DMS114 treated with DMSO at 0.1 percent for 48 hours (cell line): ENCODE data around the gene LSM10.
A peak's percentile ranks its signal among the peaks of the same experiment; 100 is the strongest.

ENCODE experiments used
- DNase-seq: peaks from one replicate; lab custom pipeline; 2025; ENCODE audit not compliant: unreplicated experiment; lab: John Stamatoyannopoulos, UW

The LSM10 gene

DNA sequence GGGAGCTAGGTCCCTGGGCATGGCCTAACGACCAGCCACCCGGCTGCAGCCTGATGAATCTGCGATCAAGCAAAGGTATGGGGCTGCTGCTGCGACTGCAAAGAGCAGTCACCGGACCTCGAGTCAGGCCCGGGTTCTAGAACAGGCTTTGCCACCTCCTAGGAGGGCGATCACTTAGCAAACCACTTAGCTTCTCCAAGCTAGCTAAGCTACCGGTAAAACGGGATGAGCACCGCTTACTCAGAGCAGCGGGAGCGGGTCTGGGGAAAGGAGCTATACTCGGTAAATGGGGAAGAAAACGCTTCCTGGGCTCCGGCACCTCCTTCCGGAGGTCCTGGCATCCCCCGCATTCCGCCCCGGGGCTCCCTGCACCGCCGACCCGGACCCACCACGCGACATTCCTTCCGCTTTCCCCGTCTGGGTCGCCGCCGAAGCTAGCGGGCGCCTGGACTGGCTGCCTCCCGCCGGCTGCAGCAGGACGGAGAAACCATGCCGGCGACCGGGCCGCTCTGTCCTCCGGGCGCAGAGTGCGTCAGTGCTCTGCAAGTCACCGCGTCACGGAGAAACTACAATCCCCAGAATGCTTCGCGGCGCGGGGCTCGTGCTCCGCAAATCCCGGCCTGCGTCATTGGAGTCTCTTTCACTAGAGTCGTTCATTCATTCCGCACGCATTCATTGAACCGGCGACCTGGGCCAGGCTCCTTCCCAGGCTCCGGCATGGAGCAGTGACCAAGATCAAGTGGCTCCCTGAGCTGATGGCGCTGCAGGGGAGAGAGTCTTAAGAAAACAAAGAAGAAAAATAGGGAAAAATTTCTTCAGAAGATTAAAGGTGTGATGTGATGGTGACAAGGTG, at the start of gene LSM10:
LSM10 (minus strand) TSS at position 531 of the 853 bp plus-strand sequence. CDS start 3,779 bp downstream, outside the sequence.
- peak; percentile 92 for DNase-seq

DNA sequence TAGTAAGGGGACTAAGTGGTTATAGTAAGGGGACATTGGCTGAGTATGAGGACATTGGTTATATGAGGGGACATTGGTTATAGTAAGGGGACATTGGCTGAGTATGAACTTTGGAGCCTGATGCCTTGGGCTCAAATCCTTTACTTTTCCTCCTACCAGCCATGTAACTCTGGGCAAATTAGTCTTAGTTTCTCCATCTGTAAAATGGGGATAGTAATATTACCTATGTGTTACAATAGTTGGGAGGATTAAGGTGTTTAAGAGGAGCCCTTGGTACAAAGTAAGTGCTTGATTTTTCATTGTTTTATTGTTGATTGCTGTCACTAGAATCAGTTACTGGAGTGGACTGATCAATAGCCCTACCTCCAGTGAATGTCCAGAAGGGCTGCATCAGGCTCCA, 49.7 kb upstream of the LSM10 start:
- no peak for DNase-seq

DNA sequence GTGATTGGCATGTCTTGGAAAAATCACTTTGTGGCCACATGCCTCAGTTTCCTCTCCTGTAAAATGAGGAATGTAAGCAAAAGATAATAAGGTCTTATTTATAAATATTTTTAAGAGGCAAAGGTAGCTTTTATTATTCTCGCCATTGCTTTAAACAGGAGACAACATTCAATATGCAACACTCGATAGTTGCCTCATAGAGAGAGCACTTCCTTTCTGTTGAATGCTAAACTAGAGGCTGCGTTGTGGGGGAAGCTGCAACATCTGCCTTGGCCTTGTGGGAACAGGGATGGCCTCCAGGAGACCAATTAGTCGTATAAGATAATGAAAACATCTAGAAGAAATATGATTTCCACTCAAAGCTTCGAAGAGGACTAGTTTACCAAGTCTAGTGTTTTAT, 49.0 kb upstream of the LSM10 start:
- no peak for DNase-seq

DNA sequence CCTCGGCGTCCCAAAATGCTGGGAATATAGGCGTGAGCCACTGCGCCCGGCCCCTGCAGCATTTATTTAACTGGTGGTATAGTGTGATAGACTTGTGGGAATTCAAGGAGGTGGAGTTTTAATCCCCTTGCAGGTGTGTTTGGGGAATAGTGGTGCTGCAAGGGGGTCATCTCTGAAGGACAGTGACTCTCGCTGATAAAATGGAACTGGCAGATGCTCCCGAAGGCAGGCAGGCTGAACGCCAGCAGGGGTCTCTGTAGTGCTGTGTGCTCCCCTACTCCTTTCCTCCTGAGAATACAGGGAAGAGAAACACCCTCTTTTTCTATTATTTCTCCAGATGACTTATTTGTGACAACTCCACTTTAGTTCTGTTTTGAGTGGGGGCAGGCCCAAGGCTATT, 48.6 kb upstream of the LSM10 start:
- peak; percentile 16 for DNase-seq

DNA sequence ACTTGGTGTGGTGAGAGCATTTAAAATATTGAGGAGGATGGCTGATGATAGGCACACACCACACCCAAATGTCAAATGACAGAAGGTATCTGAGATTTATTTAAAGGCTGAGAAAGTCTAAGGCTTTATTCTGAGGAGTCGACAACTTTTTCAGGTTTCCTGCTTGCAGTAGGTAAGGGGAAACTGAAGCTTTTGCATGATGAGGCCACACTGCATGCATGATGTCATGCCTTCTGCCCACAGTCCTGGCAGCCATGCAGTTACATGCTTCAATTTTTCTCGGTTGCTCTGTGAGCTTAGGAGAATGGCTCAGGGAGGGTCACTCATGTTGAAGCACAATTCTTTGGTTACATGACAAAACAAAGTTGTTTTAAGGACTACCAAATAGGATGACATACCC, 45.6 kb upstream of the LSM10 start:
- no peak for DNase-seq

DNA sequence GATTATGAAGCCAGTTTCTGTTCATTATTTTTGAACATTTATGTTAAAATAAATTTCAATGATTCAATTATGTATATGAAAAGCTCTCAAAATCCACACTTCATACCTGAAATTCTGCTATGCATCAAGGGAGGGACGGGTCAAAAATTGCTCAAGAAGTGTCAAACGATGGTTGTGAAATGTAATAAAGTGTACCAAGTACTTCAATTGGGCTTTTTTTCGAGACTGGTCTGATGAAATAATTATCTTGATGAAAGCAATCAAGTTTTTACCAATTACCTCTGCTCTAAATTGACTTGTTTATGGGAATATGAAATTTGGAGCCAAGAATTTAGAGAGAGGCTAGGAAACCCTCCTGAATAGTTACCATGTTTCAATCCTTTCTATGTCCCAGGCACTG, 44.6 kb upstream of the LSM10 start:
- DNase-seq = no peak

DNA sequence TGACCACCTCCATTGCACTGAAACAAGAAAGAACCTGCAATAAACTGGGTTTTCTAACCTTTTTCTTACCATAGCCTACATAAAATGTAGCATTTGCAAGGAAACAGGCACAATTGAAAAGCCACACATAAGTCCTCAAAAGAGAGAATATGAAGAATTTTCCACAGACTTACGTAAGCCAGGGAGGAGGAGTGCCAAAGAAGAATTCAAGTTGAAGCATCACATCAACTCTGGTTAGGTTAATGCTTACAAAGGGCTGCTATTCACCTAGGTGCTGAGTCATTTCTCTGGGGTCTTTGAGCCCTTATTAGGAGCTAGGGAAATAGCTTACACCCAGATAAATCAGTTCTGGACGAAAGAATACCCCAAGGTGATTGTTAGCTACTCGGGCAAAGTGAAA, 42.9 kb upstream of the LSM10 start:
- DNase-seq = no peak

DNA sequence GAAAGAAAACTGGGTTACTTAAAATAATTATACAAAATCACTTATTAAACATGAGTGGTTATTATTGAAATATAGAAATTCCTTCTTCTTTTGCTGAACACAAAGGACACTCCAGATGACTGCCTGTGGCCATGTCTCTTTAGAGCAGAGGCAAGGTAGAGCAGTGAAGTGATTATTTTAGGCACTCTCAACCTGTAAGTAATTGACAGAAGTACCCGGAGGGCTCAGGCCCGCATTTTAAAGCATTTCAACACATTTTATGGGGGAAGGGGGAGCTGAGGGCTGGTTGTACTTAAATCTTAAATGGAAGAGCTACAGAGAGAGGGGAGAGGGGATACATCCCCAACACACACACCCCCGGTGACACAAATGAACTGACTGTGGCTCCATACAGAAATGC, 42.3 kb upstream of the LSM10 start:
- no peak for DNase-seq

DNA sequence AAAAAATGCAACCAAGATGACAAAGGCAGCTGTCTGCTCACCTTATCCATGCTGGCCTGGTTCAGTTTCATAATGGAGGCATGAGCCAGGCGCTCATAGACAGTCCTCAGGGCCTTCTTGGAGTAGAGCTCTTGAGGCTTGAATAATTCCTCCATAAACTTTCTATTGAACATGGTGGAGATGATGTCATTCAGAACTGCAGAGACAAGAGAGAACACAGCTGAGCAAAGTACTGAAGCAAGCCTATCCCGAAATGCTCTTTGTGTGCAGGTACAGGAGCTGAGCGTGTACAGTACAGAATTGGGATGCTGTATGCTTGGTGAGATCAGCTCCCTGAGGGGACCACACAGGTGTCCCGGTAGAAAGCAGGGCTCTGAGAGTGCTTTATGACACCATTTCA, 41.0 kb upstream of the LSM10 start:
- no peak for DNase-seq

DNA sequence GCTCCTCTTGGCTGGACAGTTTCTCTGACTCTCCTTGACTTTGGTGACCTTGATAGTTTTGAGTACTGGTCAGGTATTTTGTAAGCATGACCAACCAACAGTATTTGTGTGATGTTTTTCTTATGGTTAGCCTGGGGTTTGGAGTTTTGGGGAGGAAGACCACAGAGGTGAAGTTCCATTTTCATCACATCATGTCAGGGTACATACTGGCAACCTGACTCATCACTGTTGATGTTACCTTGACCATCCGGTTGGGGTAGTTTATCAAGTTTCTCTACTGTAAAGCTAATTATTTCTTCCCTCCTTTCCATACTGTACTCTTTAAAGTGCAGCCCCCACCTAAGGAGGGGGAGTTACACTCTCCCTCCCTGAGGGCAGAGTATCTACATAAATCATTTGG, 39.1 kb upstream of the LSM10 start:
- DNase-seq = no peak

DNA sequence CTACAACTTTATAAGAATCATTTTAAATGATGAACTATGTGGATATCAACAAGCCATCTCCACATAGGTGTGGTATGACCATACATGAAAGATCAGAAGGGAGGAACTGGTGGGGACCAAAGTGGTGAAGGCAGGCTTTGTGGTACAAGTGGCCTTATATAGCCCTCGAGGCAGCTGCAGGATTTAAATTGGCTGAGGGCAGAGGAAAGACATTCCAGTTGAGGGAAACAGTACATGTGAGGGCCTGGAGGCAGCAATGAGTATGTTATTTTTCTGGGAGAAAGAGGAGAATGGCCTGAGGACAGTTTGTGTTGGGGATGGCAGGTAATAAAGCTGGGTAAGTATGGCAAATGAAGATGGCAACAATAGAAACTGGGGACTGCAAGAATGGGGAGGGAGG, 35.4 kb upstream of the LSM10 start:
- no peak for DNase-seq

DNA sequence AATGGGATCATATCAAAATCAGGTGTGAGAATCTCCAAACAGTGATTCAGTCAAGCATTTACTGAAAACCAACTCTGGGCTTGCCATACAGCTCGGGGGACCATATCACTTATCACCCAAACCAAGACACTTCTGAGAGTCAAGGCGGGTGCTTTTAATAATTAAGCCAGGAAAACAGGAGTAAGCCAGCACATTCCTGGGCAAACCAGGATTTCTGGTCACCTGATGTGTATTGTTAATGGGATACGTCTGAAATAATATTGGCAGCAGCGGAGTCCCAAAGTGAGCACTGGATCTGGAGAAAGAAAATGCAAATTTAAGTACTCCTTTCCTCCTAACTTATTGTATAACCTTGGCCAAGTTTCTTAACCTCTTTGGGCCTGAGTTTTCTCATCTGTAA, 34.9 kb upstream of the LSM10 start:
- DNase-seq = no peak

DNA sequence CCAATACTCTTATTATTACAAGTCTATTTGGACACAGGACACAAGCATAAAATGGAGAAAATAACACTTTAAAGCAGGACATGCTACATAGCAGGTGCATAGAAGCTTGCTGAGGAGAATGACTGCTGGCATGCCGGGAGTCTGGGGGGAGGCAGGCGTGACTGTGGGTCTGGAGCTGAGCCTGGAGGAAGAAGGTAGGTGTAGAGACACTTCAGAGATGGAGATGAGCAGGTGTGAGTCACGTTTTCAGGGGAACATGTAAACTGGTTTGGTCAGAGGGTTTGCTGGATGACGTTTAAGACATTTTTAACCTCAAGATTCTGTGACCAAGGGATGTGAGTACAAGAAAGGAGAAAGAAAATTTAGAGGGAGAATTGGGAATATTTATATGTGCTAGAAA, 28.1 kb upstream of the LSM10 start:
- no peak for DNase-seq

DNA sequence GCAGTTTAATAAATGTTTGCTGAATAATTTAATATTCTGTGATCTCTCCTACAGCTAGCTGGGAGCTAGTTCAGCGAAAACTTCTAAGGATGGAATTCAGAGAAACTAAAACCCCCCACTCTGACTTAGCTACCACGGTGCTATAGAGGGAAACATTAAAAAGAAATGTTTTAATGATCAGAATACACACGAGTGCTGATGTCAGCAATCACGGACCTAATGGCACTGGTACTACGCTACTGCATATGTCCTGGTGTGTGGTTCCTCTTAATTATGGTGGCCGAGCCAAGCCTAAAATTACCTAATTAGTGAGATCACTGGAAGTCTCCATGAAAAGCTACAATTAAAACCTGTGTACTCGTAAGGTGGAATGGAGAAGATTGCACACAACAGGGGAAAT, 23.9 kb upstream of the LSM10 start:
- no peak for DNase-seq

DNA sequence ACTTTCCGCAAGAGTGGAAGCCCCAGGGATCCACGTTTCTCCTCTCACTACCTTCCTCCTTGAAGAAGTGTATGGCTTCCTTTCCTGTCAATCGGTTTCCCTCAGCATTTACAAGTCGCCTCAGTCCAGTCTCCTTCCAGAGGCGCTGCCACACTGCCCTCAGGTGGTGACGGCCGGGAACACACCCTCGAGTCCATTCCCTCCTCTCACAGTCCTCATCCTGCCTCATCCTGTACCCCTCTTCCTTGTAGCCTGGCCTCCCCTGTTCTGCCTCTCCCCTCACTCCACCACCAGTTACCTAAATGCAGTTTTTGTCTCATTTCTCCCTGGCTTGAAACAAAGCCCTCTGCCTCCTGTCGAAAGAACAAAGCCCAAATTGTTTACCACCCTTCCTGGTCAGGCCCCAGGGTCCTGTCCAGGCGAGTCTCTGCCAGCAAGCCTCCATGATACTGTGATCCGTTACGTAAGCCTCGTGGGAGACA, 23.2 kb upstream of the LSM10 start:
- DNase-seq = peak; percentile 86

DNA sequence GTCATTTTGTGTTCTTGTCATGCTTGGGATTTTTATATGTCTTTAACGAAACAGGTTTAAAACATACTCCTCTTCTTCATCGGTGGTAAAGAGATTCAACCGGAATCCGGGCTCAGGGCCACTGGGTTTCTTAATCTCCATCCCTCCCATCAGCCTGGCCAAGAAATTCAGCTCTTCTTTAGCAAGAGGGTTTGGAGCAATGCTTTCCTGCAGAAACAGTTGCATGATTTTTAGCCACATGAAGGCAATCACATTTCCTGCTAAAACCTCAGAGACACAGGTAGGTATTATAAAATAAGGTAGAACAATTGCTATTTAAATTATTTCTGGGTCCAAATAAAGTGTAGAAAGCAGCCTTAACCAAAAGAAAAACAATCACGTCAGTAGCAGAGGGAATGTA, 22.7 kb upstream of the LSM10 start:
- no peak for DNase-seq

DNA sequence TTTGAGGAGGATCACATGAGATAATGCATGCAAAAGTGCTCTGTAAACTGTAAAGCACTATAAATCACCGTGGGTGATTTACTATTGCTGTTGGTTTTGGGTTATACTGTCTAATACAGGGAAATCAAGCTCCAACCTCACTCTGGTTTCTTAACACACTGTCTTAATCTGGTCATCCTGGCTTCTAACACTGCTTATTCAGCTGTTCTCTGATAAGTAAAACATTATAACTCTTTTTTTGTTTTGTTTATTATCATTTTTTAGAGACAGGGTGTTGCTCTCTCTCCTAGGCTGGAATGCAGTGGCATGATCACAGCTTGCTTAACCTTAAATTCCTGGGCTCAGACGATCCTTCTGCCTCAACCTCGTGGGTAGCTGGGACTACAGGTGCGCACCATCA, 21.9 kb upstream of the LSM10 start:
- DNase-seq = no peak

DNA sequence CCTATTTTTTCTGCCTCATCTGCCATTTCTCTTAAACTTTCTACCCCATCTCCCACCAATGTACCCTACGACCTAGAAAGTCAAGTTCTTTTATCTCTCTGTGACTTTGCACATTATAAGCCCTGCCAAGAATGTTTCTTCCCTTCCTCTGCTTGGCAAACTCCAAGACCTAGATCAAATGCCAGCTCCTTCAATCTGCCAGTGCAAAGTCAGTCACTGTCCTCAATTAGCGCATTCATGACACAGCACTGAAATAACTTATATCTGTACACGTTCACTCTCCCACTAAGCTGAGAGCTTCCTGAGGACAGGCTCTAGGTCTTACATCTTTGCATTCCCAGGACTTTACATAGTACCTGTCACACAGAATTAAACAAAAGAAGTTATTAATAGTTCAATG, 21.4 kb upstream of the LSM10 start:
- DNase-seq = no peak

DNA sequence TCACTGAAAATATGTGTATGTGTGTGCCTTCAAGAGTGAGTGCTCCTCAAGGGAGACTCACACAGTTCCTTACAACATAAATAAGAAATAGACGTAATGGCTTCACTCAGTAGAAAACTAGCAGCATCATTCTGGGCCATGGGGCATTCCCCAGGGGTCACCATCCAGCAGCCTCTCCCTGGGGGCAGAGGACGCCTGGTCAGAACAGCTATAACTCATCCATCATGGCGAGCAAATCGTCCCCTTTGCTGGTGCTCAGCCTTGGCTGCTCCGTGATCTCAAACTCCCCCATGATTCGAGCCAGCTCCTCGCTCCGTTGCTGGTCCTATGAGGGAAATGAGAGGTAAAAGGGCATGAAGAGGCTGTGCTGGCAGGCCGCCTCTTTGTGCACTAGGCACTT, 20.2 kb upstream of the LSM10 start:
- no peak for DNase-seq

DNA sequence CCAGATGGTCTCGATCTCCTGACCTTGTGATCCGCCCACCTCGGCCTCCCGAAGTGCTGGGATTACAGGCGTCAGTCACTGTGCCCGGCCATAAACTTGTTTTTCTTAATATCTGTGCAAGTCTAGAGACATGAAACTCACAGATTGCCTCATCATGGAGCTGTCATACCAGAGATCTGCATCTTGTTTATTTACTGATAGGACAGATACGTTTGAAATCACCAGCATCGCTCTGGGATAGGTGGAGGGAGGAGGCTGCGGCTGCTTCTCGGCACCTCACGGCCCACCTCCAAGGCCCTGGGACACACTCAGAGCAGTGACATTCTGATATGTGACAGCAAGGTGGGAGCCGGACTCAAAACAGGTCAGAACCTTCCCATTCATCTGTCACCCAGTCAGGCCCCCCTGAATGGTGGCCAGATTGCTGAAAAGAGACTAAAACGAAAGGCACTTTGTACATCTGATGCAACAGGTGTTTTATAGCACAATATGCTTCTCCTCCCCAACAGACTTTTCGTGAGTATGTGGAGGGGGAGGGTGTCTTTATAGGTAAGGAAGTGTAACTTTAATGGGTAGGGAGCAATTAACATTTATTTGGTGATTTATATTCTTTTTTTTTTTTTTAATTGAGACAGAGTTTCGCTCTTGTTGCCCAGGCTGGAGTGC, 18.1 kb upstream of the LSM10 start:
- DNase-seq = no peak

DNA sequence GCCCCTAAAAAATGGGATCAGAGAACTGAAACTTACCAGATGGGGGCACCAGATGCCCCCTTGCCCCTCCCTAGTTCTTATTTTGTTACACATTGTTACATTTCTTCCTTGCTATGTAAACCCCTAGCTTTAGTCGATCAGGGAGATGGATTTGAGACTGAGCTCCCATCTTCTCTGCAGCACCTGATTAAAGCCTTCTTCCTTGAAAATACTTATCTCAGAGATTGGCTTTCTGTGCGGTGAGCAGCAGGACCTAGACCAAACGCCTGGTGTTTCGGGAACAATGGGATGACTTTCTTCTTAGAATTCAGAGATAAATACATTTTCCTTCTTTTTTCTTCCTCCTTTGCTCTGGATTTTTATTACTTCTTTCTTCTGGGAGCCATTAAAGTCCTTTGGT, 16.7 kb upstream of the LSM10 start:
- no peak for DNase-seq
